Fibroblast of lung (primary cell): ENCODE data around the gene CCDC149. TPM values are rescaled to one million over a fixed set of nuclear protein-coding genes. Genes with fewer than 3 reads are reported as not detected.

ENCODE experiments used
- DNase-seq, 2 donors: peaks; one replicate each; pipeline versions ENCODE4 v3.0.0 to v3.0.0-alpha.2; 2010; ENCODE audit warnings: low read depth in 2 of 2
- H2AFZ ChIP-seq: 2 replicates; pipeline ENCODE4 v1.5.1; 2012; ENCODE audit warnings: low read length, control low read depth, inconsistent platforms
- H3K27ac ChIP-seq: 2 replicates; pipeline ENCODE4 v1.5.1; 2011; ENCODE audit warnings: low read length, control low read depth; ENCODE audit not compliant: insufficient read depth
- H3K27me3 ChIP-seq: 2 replicates; pipeline ENCODE4 v1.5.1; 2011; ENCODE audit warnings: mild to moderate bottlenecking, low read length; ENCODE audit not compliant: control insufficient read depth, insufficient read depth
- H3K36me3 ChIP-seq: 2 replicates; pipeline ENCODE4 v1.5.1; 2011; ENCODE audit warnings: low read length; ENCODE audit not compliant: control insufficient read depth, insufficient read depth
- H3K4me1 ChIP-seq: 2 replicates; pipeline ENCODE4 v1.5.1; 2011; ENCODE audit warnings: low read length; ENCODE audit not compliant: control insufficient read depth, insufficient read depth; ENCODE audit errors: extremely low read depth
- H3K4me2 ChIP-seq: 2 replicates; pipeline ENCODE4 v1.5.1; 2011; ENCODE audit warnings: low read length, control low read depth; ENCODE audit not compliant: insufficient read depth; ENCODE audit errors: extremely low read depth
- H3K4me3 ChIP-seq, 4 experiments: fragments of 200-600 bp in 1 of 4; sonication (generic) in 1 of 4; replicated peaks in 1 of 4; 2 replicates each; pipeline ENCODE4 v1.5.1; 2011 to 2016; ENCODE audit warnings: low read length in 4 of 4, low read depth in 3 of 4, mild to moderate bottlenecking in 3 of 4, control low read depth in 2 of 4, inconsistent platforms in 1 of 4, mixed read lengths in 1 of 4; ENCODE audit not compliant: insufficient read depth in 1 of 4; ENCODE audit errors: control extremely low read depth in 1 of 4
- H3K79me2 ChIP-seq: 2 replicates; pipeline ENCODE4 v1.5.1; 2012; ENCODE audit warnings: mild to moderate bottlenecking, low read length, inconsistent platforms; ENCODE audit not compliant: control insufficient read depth, insufficient read depth
- H3K9ac ChIP-seq: 2 replicates; pipeline ENCODE4 v1.5.1; 2011; ENCODE audit warnings: mild to moderate bottlenecking, low read length, control low read depth; ENCODE audit not compliant: insufficient read depth
- H3K9me3 ChIP-seq: 2 replicates; pipeline ENCODE4 v1.5.1; 2012; ENCODE audit warnings: low read depth, low read length; ENCODE audit not compliant: control insufficient read depth, insufficient read depth
- H4K20me1 ChIP-seq: 2 replicates; pipeline ENCODE4 v1.5.1; 2011; ENCODE audit warnings: low read length; ENCODE audit not compliant: control insufficient read depth, insufficient read depth; ENCODE audit errors: extremely low read depth
- CTCF ChIP-seq, 2 donors: IDR thresholded peaks in 1 of 2; conservative IDR thresholded peaks in 1 of 2; 1 replicate in 1 of 2; 2 replicates in 1 of 2; pipeline ENCODE4 v1.5.1; 2011 to 2012; ENCODE audit warnings: low read length in 2 of 2, control low read depth in 1 of 2, inconsistent platforms in 1 of 2, low read depth in 1 of 2, mild to moderate bottlenecking in 1 of 2
- EZH2 ChIP-seq: IDR thresholded peaks from 2 replicates; pipeline ENCODE4 v1.5.1; 2012; ENCODE audit warnings: low read length, control low read depth, mild to moderate bottlenecking; ENCODE audit errors: missing control alignments
- polyA plus RNA-seq, 2 donors: library from polyadenylated mRNA; depleted of rRNA in 1 of 2; stranded (reverse) in 1 of 2; unstranded in 1 of 2; fragments of >200 nt; gene quantifications; 2 replicates each; pipeline ENCODE4 v1.2.1, GENCODE V29; 2011 to 2012; ENCODE audit warnings: missing spikeins in 1 of 2
- total RNA-seq: library from RNA; depleted of rRNA; stranded (reverse); fragments of >200 nt; gene quantifications from 2 replicates; pipeline ENCODE4 v1.2.1, GENCODE V29; 2014

The CCDC149 gene
- total and polyA plus RNA-seq, 2 donors (not counting 1 experiment from before 2014, with no cell fraction given) = 13.9 to 14.6 TPM

DNA sequence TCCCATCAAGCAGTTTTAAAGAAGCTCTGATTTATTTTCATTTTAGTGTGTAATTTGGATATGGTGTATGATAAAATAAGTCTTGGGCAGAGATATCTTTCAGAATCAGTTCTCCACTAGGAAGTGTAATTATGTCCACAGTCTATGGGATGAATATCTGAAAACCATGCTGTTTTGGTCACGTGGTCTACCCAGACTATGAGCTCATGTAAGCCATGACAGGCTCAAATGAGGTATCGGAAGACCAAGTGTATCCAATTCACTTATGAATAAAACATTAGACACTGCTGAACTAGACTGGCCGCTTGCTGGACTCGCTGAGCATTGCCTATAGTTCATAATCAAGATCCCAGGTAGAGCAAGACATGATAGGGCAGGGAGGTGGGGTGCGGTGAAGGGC lies 66.9 kb downstream of the CCDC149 start:
- H3K4me1 ChIP-seq = peaks cover 6% of the 10 kb centered on the region
- DNase-seq = no peak
- H3K9ac ChIP-seq = no peak overlapping the region
- TF ChIP-seq CTCF (conservative IDR thresholded peaks at IDR 0.05 in 1 of 2, IDR thresholded peaks at IDR 0.05 in 1 of 2; ENCODE audit: low read depth in 1 of 2, low read length in 2 of 2) (no peak), EZH2 (no peak)
- H3K79me2 ChIP-seq = no peaks in the 10 kb centered on the region
- H3K27me3 ChIP-seq = no peaks in the 10 kb centered on the region
- no peak overlapping the region for H2AFZ ChIP-seq
- no peaks in the 10 kb centered on the region for H4K20me1 ChIP-seq
- H3K9me3 ChIP-seq = no peaks in the 10 kb centered on the region
- no peak overlapping the region for H3K4me3 ChIP-seq
- H3K27ac ChIP-seq = no peak overlapping the region
- no peaks in the 10 kb centered on the region for H3K36me3 ChIP-seq
- H3K4me2 ChIP-seq = no peak overlapping the region

DNA sequence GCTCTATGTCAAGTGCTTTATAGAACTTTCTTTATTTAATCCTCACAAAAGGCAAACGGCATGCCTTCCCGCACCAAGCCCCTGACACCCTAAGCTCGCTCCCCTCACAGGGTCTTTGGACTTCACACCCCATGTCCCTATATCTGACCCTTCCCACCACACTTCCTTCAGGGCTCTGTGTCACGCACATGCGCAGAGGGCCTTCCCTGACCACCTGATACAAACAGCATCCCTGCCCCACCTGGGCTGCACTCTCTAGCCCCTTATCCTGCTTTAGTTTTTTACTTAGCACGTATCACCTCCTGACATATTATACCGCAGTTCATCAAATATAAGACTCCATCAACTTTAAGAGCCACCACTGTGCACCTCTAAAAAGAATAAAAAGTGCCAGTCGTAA lies 67.7 kb downstream of the CCDC149 start:
- H3K4me3 ChIP-seq = no peak overlapping the region
- H4K20me1 ChIP-seq = no peaks in the 10 kb centered on the region
- TF ChIP-seq EZH2 (no peak), CTCF (conservative IDR thresholded peaks at IDR 0.05 in 1 of 2, IDR thresholded peaks at IDR 0.05 in 1 of 2; ENCODE audit: low read depth in 1 of 2, low read length in 2 of 2) (no peak)
- H2AFZ ChIP-seq = no peak overlapping the region
- no peak for DNase-seq
- H3K9ac ChIP-seq = no peak overlapping the region
- H3K4me1 ChIP-seq = peaks cover under 1% of the 10 kb centered on the region
- H3K36me3 ChIP-seq = no peaks in the 10 kb centered on the region
- no peaks in the 10 kb centered on the region for H3K9me3 ChIP-seq
- H3K27me3 ChIP-seq = no peaks in the 10 kb centered on the region
- H3K79me2 ChIP-seq = no peaks in the 10 kb centered on the region
- no peak overlapping the region for H3K27ac ChIP-seq
- no peak overlapping the region for H3K4me2 ChIP-seq

DNA sequence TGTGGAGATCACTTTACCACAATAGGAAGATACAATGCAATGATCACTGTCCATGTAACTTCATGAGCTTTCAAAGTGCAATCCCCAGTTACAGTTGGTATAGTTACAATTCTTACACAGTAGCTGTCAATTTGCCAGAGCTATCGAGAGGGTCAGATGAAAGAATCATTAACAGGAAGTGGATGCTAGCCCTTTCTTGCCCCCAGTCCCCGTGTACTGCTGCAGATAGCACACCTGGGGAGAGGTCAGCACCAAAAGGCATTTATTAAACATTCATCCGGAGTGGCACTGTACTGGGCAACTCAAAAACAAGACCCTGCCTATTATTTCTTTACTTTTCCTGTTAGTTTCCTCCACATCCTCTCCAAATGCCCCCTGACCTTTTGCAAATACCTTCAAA lies 69.7 kb downstream of the CCDC149 start:
- Histone ChIP-seq H3K4me3 (no peak overlapping the region), H3K27me3 (no peaks in the 10 kb centered on the region), H3K27ac (no peak overlapping the region), H3K79me2 (no peaks in the 10 kb centered on the region), H3K4me2 (no peak overlapping the region), H3K4me1 (no peaks in the 10 kb centered on the region), H4K20me1 (no peaks in the 10 kb centered on the region), H3K9ac (no peak overlapping the region), H3K36me3 (no peaks in the 10 kb centered on the region), H3K9me3 (no peaks in the 10 kb centered on the region), H2AFZ (no peak overlapping the region)
- TF ChIP-seq CTCF (conservative IDR thresholded peaks at IDR 0.05 in 1 of 2, IDR thresholded peaks at IDR 0.05 in 1 of 2; ENCODE audit: low read depth in 1 of 2, low read length in 2 of 2) = no peak
- no peak for TF ChIP-seq EZH2
- no peak for DNase-seq
